ENCODE measurements around the gene TAGLN. TPM values are rescaled to one million over a fixed set of nuclear protein-coding genes. Genes with fewer than 3 reads are reported as not detected.

TAGLN gene
- total and polyA plus RNA-seq, 10 donors, result 117 to 1,088 (median 350) TPM

- intact Hi-C loops (cut with DNase I; ENCODE audit: low total_unique reads), result no loop called here
- Histone ChIP-seq H3K4me3 (no peak overlapping the region), H3K4me1 (peaks cover 0 to 70% (median 37%) of the 10 kb centered on the region in 6 donors)
Observed at GRCh38 chr11:117187428-117187798, 11.8 kb upstream of the TAGLN start.

GRCh38 chr11:117187799-117188481 lies 11.2 kb upstream of the TAGLN start:
- 93 to 97% (median 95%) methylated on average over 14 to 16 of the region's 16 CpGs for WGBS, 5 donors
- H3K27ac ChIP-seq, result peak overlapping the region in 6 of 8 donors; percentile 43 to 88 (median 80)
- H3K4me1 ChIP-seq, result peaks cover 0 to 76% (median 37%) of the 10 kb centered on the region in 6 donors
- intact Hi-C loops (cut with DNase I; ENCODE audit: low total_unique reads), result no loop called here
- no peak for DNase-seq
- H3K36me3 ChIP-seq, result peaks cover 2 to 98% (median 56%) of the 10 kb centered on the region in 6 donors
- H3K27me3 ChIP-seq (replicated peaks in 1 of 7), result no peaks in the 10 kb centered on the region
- no peaks in the 10 kb centered on the region for H3K9me3 ChIP-seq
- no peak overlapping the region for H3K4me3 ChIP-seq
- TF ChIP-seq CTCF (IDR thresholded peaks at IDR 0.05 in 8 of 11, conservative IDR thresholded peaks at IDR 0.05 in 3 of 11) (no peak), POLR2A (IDR thresholded peaks at IDR 0.05) (no peak), POLR2AphosphoS5 (IDR thresholded peaks at IDR 0.05) (peak in 1 of 3 donors; percentile 23)

More at GRCh38 chr11:117187428-117187798, 11.8 kb upstream of the TAGLN start:
- H3K27me3 ChIP-seq (replicated peaks in 1 of 7), result no peaks in the 10 kb centered on the region
- peak overlapping the region in 6 of 8 donors; percentile 62 to 88 (median 78) for H3K27ac ChIP-seq
- peaks cover 0 to 98% (median 55%) of the 10 kb centered on the region in 6 donors for H3K36me3 ChIP-seq
- TF ChIP-seq CTCF (IDR thresholded peaks at IDR 0.05 in 8 of 11, conservative IDR thresholded peaks at IDR 0.05 in 3 of 11), result no peak
- TF ChIP-seq POLR2AphosphoS5 (IDR thresholded peaks at IDR 0.05), result no peak
- no peak for TF ChIP-seq POLR2A (IDR thresholded peaks at IDR 0.05)
- WGBS, 5 donors, result 85 to 92% (median 89%) methylated on average over 13 of the region's 13 CpGs
- no peaks in the 10 kb centered on the region for H3K9me3 ChIP-seq
- DNase-seq, result peak; percentile 71

- Histone ChIP-seq H3K27me3 (replicated peaks in 1 of 7) (no peaks in the 10 kb centered on the region), H3K36me3 (peaks cover 2 to 98% (median 57%) of the 10 kb centered on the region in 6 donors), H3K4me3 (peak overlapping the region in 1 of 8 donors; percentile 51), H3K4me1 (peaks cover 0 to 78% (median 37%) of the 10 kb centered on the region in 6 donors), H3K9me3 (no peaks in the 10 kb centered on the region), H3K27ac (peak overlapping the region in 7 of 8 donors; percentile 2 to 88 (median 78))
- intact Hi-C loops (cut with DNase I; ENCODE audit: low total_unique reads), result no loop called here
- no peak for TF ChIP-seq POLR2A (IDR thresholded peaks at IDR 0.05)
- no peak for TF ChIP-seq CTCF (IDR thresholded peaks at IDR 0.05 in 8 of 11, conservative IDR thresholded peaks at IDR 0.05 in 3 of 11)
- peak in 1 of 3 donors; percentile 4 for TF ChIP-seq POLR2AphosphoS5 (IDR thresholded peaks at IDR 0.05)
- WGBS, 5 donors, result 72 to 91% (median 81%) methylated on average over 16 to 20 of the region's 20 CpGs
- peak; percentile 80 for DNase-seq
Observed at GRCh38 chr11:117188620-117189081, 10.5 kb upstream of the TAGLN start.
